ENCODE data around the gene CA14.
A peak's percentile ranks its signal among the peaks of the same experiment; 100 is the strongest.
"Not testable (repeated sequence)": the region's sequence is repeated elsewhere in the genome, so short reads cannot be mapped to it uniquely, and the experiment has no call there.

Gene CA14

GRCh38 chr1:150234566-150235293, 22.8 kb upstream of the CA14 start:
- peak overlapping the region; percentile 70 for H3K4me3 ChIP-seq (ENCODE audit: low read length)
- DNase-seq (ENCODE audit: low read depth, low spot score): peak; percentile 82

- H3K4me3 ChIP-seq (ENCODE audit: low read length): peak overlapping the region; percentile 70
- no peak for DNase-seq (ENCODE audit: low read depth, low spot score)
These were observed 22.2 kb upstream of the CA14 start for GRCh38 chr1:150235294-150235851.

DNA sequence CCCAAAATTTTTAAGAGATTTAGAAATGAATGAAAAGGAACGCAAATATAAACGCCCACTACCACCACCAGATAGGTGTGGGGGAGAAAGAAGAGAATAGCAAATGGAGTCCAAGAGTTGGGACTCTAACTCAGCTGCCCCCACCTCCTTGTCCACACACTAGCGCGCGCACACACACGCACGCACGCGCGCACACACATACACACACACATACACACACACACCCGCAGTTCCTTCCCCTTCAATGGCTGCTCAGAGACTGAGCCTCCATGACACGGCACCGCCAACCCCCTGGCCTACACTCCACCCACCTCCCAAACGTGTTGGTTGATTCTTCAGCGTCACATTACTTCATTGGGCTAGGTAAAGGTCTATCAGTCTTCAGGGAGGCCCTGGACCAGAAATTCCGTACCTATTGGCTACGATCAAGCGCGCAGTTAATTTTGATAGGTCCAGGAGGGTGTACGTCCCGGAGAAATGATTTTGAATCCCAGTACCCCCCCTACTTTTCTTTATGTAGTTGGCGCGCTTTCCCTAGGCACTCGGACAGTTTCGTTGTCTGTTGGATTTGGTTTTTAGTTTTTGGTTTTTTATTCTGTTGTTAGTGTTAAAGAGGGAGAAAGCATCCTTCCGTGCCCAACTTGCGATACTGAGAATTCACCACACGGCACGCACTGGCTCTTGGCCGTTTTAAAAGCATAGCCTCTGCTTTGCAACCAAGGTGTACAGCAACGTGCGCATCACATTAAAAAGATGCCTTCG, 21.5 kb upstream of the CA14 start, which contains the start of gene ANP32E:
TSS of gene ANP32E (minus strand) at position 261 of the 762 bp plus-strand sequence. CDS start 326 bp downstream, outside the sequence.
- H3K4me3 ChIP-seq (ENCODE audit: low read length): peak within 1 kb of the TSS; percentile 70
- DNase-seq (ENCODE audit: low read depth, low spot score): peak; percentile 100

DNA sequence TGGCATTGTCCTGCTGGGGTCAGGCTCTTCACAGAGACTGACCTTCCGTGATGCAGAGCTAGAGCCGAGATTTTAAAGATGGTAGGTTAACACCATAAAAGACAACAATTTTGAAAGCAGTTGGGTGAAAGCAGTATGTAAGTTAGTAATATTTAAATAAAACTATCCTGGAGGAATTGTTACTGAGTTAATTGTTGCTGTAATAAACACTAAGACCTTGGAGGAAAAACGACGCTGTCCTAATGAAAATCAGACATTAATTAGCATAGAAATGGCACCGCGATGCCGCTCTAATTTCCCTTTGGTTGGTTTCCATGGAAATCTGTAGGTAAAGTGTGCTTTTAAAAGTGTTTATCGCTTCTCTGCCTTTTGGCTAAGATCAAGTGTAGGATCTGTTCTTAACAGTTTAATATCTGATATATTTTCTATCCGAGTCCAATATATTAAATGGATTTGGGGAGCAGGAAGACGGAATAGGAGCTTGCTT, 20.9 kb upstream of the CA14 start:
- no peak for DNase-seq (ENCODE audit: low read depth, low spot score)
- H3K4me3 ChIP-seq (ENCODE audit: low read length): peak overlapping the region; percentile 70

DNA sequence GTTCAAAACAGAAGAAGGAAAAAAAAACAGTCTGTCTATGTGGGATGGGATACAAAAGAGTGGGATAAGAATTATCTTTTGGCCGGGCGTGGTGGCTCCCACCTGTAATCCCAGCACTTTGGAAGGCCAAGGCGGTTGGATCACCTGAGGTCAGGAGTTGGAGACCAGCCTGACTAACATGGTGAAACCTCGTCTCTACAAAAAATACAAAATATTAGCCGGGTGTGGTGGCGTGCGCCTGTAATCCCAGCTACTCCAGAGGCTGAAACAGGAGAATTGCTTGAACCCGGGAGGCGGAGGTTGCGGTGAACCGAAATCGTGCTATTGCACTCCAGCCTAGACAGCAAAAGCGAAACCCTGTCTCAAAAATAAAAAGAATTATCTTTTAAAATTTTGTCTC, 20.4 kb upstream of the CA14 start:
- DNase-seq (ENCODE audit: low read depth, low spot score); H3K4me3 ChIP-seq (ENCODE audit: low read length): not testable (repeated sequence)

DNA sequence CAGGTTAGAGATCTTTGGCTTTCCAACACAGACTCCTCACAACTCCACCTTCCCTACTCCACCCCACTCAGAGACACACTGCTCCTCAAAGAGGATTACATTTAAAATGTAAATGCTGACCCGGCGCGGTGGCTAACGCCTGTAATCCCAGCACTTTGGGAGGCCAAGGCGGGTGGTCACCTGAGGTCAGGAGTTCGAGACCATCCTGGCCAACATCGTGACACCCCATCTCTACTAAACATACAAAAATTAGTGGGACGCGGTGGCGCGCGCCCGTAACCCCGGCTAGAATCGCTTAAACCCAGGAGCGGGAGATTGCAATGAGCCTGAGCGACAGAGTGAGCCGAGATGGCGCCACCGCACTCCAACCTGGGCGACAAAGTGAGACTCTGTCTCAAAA, 19.8 kb upstream of the CA14 start:
- H3K4me3 ChIP-seq (ENCODE audit: low read length): no peak overlapping the region
- DNase-seq (ENCODE audit: low read depth, low spot score): no peak

DNA sequence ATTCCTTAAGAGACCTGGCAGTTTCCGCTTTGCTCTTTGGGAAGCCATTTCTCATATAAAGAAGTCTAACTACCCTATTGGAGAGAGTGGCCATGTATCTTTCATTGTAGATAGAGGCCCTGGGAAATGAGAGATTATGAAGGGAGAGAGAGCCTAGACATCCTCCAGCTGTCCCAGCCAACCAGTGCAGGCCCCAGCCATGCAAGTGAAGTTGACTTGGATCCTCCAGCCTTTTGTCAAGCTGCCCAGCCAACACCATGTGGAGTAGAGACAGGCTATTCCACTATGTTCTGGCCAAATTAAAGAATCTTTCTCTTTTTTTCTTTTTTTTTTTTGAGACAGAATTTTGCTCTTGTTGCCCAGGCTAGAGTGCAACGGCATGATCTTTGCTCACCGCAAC, 14.6 kb upstream of the CA14 start:
- H3K4me3 ChIP-seq (ENCODE audit: low read length): no peak overlapping the region
- no peak for DNase-seq (ENCODE audit: low read depth, low spot score)

GRCh38 chr1:150249936-150250335, 7.6 kb upstream of the CA14 start:
- H3K4me3 ChIP-seq (ENCODE audit: low read length): no peak overlapping the region
- DNase-seq (ENCODE audit: low read depth, low spot score): no peak

DNA sequence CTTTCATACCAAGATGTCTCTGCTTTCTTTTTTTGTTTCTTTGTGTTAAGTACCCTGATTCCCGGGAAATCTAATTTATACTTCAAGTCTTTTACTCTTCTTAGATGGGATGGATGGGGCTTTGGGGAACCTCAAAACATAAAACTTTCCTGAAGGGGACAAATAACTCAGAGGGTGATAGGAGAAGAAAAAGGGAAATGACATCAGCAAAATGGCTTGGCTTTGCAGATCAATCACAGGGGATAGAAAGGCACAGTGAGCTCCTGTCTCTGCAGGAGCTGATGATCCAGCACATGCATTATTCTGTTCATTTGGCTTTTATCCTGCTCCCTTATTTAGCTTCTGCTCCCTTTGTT, 1.4 kb upstream of the CA14 start:
- H3K4me3 ChIP-seq (ENCODE audit: low read length): no peak overlapping the region
- DNase-seq (ENCODE audit: low read depth, low spot score): no peak

DNA sequence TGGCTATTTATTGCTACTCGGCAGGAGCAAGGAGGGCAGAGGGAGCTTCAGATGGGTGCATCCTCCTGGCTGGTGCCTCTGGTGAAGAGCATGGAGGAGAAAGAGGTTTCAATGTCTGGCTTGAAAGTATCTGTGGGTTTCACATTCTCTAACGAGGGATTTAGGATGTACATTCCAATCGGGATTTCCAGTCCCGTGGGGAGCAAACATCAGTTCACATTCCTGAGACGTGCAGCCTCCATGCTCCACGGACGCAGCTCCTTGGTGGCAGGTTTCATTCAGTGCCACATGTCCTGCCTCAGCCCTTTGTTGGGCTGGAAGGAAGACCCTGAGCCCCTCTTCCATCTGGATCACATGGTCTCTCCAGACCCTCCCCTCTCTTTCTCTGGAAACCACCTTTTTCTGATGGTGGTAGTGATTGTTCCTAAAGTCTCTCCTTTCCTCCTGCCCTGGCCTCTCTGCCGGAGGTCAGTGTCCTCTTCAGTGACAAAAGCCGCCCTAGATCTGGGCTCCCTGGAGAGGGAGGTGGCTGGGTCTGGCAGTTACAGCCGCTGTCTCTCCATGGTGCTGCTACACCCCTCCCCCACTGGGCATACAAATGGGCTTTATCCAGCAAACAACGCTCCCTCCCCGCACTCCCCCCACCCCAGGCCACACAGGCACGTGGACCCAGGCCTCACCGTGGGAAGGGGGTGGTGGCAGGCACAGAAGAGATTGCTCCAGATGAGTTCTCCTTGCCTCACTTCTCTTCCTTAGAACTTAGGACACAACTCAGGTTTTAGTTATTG, 826 bp upstream of the CA14 start:
- no peak overlapping the region for H3K4me3 ChIP-seq (ENCODE audit: low read length)
- DNase-seq (ENCODE audit: low read depth, low spot score): no peak

DNA sequence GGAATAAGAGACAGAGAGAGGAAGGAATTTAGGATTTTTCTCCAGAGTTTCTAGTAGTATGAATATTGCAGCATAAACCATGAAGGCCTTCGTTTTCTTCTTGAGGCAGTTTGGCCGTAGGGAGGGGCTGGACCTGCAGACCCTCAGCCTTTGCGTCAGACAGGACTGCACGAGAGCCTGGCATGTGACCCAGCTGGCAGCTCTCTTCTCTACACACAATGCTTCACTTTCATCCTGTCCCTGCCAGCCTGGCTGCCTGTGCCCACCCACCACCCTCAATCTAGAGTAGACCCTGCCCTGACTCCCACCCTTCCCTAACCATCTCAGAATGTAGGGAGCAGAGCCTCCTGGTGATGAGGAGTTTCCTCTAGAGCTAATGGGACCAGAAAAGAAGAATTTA, 1.6 kb downstream of the CA14 start:
- no peak for DNase-seq (ENCODE audit: low read depth, low spot score)
- no peak overlapping the region for H3K4me3 ChIP-seq (ENCODE audit: low read length)

- H3K4me3 ChIP-seq (ENCODE audit: low read length): no peak overlapping the region
- no peak for DNase-seq (ENCODE audit: low read depth, low spot score)
These were observed 2.4 kb downstream of the CA14 start for GRCh38 chr1:150259758-150260669.

GRCh38 chr1:150261367-150261766, 3.8 kb downstream of the CA14 start:
- H3K4me3 ChIP-seq (ENCODE audit: low read length): no peak overlapping the region
- no peak for DNase-seq (ENCODE audit: low read depth, low spot score)

DNA sequence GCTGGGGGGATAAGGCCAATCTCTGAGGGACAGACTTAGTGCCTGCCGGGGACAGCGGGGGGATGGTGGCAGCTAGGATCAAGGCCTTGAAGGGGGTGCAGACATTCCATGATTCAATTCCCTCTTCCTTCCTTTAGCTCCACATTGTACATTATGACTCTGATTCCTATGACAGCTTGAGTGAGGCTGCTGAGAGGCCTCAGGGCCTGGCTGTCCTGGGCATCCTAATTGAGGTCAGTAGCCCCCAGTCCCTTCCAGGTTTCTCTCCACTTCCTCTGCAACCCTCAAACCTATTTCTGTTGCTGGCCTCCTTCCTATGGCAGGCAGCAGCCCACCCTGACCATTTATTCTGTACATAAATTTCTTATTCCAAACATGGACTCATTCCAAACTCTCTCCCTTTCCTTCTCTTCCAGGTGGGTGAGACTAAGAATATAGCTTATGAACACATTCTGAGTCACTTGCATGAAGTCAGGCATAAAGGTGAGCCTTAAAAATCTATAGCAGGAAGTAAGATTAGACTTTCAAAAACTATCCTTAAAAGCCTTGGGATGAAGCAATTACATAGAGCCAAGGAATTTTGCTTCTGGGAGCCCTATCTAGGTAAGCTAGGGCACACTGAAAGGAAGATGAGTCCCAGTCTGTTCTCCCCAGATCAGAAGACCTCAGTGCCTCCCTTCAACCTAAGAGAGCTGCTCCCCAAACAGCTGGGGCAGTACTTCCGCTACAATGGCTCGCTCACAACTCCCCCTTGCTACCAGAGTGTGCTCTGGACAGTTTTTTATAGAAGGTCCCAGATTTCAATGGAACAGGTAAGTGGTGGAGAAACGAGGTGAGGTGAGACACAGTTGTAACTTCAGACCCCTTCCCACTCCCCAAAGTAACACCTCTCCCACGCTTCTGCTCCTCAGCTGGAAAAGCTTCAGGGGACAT, 5.1 kb downstream of the CA14 start:
- no peak overlapping the region for H3K4me3 ChIP-seq (ENCODE audit: low read length)
- DNase-seq (ENCODE audit: low read depth, low spot score): no peak

- no peak overlapping the region for H3K4me3 ChIP-seq (ENCODE audit: low read length)
- DNase-seq (ENCODE audit: low read depth, low spot score): no peak
These were observed 6.0 kb downstream of the CA14 start for GRCh38 chr1:150263549-150263948.

- no peak for DNase-seq (ENCODE audit: low read depth, low spot score)
- peak overlapping the region; percentile 66 for H3K4me3 ChIP-seq (ENCODE audit: low read length)
These were observed 10.3 kb downstream of the CA14 start for GRCh38 chr1:150267896-150268295.

DNA sequence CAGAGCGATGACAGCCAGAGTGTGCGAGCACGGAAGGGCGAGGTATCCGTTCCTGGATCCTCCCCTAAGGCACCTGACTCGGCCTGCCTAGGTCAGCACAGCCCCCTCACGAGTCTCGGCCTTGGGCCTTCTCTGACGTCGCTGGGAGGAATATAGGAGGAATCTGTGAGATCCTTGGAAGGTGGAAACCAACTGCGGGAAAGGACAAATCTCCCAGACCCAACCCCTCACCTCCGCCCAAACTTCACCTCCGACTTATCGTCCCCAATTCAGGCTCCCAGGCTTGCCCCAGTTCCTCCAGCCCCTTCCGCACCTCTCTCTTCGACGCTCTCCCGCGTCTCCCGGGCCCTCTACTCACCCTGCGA, 10.7 kb downstream of the CA14 start:
- no peak for DNase-seq (ENCODE audit: low read depth, low spot score)
- peak overlapping the region; percentile 66 for H3K4me3 ChIP-seq (ENCODE audit: low read length)
